Gastrocnemius medialis (tissue), 4 donors: ENCODE data around the gene PSAPL1. TPM values are rescaled to one million over a fixed set of nuclear protein-coding genes. Genes with fewer than 3 reads are reported as not detected.

Source experiments
- ATAC-seq, 2 donors: fragments of 150-250 bp; one replicate each; pipeline ENCODE4 v1.9.1; 2016
- DNase-seq, 2 donors: peaks; one replicate each; pipeline ENCODE4 v3.0.0-alpha.2; 2019
- H3K27ac ChIP-seq, 4 donors: fragments of 200-600 bp; sonication (generic); 1 replicate in 1 of 4; 2 replicates in 3 of 4; pipeline ENCODE4 v1.5.1; 2016 to 2018; ENCODE audit warnings: mild to moderate bottlenecking in 2 of 4, moderate library complexity in 1 of 4
- H3K27me3 ChIP-seq, 3 donors: fragments of 200-600 bp; sonication (generic) in 2 of 3; 1 replicate in 1 of 3; 2 replicates in 2 of 3; pipeline versions ENCODE4 v1.5.1 to v1.6.0; 2016 to 2019; ENCODE audit warnings: mild to moderate bottlenecking in 1 of 3, moderate library complexity in 1 of 3
- H3K36me3 ChIP-seq, 2 donors: fragments of 200-600 bp; sonication (generic) in 1 of 2; one replicate each; pipeline ENCODE4 v1.5.1; 2017 to 2018
- H3K4me1 ChIP-seq, 2 donors: fragments of 200-600 bp; sonication (generic) in 1 of 2; one replicate each; pipeline ENCODE4 v1.5.1; 2016 to 2017; ENCODE audit warnings: mild to moderate bottlenecking in 2 of 2
- H3K4me3 ChIP-seq, 4 donors: fragments of 200-600 bp; sonication (generic) in 3 of 4; 1 replicate in 1 of 4; 2 replicates in 3 of 4; pipeline ENCODE4 v1.5.1; 2016 to 2019; ENCODE audit warnings: mild to moderate bottlenecking in 2 of 4
- H3K9me3 ChIP-seq, 3 donors: fragments of 200-600 bp; sonication (generic) in 2 of 3; 1 replicate in 1 of 3; 2 replicates in 2 of 3; pipeline ENCODE4 v1.5.1; 2016 to 2019
- POLR2A ChIP-seq, 2 donors: fragments of 450-650 bp; IDR thresholded peaks; one replicate each; pipeline ENCODE4 v1.6.1; 2017; ENCODE audit warnings: antibody characterized with exemption in 2 of 2, mild to moderate bottlenecking in 2 of 2, moderate library complexity in 2 of 2
- in situ Hi-C, 4 donors: fragments of 200-750 bp; cut with MboI; loops; one replicate each; pipeline versions ENCODE4 v1.15.0 to v1.8.0; 2017; ENCODE audit warnings: low sequenced_read_pairs in 4 of 4
- intact Hi-C: fragments of 100-400 bp; cut with DNase I; formaldehyde crosslinking; loops from one replicate; pipeline ENCODE4 v1.15.1; 2023; ENCODE audit warnings: low total_unique reads
- total RNA-seq, 4 donors: library from RNA; depleted of rRNA; stranded (reverse); fragments of >200 nt; gene quantifications; one replicate each; pipeline versions ENCODE4 v1.1.0 to v1.2.3, GENCODE V29; 2016
- TF ChIP-seq, protein P1 (sequence below), 5 experiments: fragments of 450-650 bp in 3 of 5; fragments of 200-600 bp in 2 of 5; sonication (generic) in 2 of 5; IDR thresholded peaks in 4 of 5; conservative IDR thresholded peaks in 1 of 5; 1 replicate in 4 of 5; 2 replicates in 1 of 5; pipeline ENCODE4 v1.5.1; 2016 to 2019; ENCODE audit warnings: antibody characterized with exemption in 5 of 5, mild to moderate bottlenecking in 3 of 5, moderate library complexity in 3 of 5

Gene PSAPL1
- total RNA-seq, 4 donors from 2014 or later, result not detected

DNA sequence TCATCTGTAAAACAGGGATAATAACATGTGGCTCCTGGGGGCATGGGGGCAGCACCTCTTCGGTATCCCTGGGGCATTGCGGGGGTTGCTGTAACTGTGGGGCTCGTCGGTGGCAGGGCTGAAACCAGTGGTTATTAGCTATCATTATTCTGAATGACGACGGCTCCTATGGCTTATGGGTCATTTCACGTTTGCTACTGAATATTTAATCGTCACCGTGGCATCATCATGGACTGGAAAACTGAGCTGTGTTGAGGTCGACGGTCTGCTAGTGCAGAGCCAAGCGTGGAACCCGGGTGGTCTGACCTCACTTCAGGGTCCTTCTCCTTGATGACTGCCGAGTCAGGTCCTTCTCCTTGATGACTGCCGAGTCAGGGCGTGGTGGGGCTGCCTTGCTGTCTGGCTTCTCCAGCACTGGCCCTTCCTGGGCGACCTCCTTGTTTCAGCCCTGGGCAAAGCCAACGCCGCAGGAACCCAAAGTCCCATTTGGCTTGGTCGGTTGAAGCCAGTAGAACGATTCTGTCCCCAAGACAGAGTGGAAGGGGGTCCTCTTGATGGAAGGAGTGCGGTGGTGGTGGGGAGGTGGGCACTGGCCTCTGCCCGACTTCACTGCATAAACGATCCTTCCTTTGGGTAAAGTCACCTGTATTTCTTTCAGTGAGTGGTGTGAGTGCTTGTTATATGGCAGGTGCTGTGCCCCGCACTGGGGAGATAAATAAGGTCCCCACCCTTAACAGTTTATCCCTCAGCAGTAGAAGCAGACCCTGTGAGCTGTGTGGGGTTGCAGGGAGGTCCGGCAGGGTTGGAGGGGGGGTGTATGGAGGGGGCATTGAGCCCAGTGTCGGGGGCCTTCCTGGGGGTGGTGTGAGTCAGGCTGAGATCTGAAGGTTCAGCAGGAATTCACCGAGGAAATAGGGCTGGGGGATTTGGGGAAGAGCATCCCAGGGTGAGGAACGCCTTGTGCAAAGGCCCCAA lies 40.8 kb downstream of the PSAPL1 start:
- DNase-seq, result no peak
- Histone ChIP-seq H3K36me3 (no peaks in the 10 kb centered on the region), H3K4me1 (no peaks in the 10 kb centered on the region), H3K4me3 (no peak overlapping the region), H3K27ac (no peak overlapping the region), H3K9me3 (no peaks in the 10 kb centered on the region), H3K27me3 (peaks cover 11 to 22% (median 20%) of the 10 kb centered on the region in 3 donors)
- in situ Hi-C loops (no loop called here), intact Hi-C loops (no loop called here)
- no peak for TF ChIP-seq POLR2A (IDR thresholded peaks at IDR 0.05)
- TF ChIP-seq, protein P1, sequence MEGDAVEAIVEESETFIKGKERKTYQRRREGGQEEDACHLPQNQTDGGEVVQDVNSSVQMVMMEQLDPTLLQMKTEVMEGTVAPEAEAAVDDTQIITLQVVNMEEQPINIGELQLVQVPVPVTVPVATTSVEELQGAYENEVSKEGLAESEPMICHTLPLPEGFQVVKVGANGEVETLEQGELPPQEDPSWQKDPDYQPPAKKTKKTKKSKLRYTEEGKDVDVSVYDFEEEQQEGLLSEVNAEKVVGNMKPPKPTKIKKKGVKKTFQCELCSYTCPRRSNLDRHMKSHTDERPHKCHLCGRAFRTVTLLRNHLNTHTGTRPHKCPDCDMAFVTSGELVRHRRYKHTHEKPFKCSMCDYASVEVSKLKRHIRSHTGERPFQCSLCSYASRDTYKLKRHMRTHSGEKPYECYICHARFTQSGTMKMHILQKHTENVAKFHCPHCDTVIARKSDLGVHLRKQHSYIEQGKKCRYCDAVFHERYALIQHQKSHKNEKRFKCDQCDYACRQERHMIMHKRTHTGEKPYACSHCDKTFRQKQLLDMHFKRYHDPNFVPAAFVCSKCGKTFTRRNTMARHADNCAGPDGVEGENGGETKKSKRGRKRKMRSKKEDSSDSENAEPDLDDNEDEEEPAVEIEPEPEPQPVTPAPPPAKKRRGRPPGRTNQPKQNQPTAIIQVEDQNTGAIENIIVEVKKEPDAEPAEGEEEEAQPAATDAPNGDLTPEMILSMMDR (IDR thresholded peaks at IDR 0.05 in 4 of 5, conservative IDR thresholded peaks at IDR 0.05 in 1 of 5), result no peak
- no peak for ATAC-seq

DNA sequence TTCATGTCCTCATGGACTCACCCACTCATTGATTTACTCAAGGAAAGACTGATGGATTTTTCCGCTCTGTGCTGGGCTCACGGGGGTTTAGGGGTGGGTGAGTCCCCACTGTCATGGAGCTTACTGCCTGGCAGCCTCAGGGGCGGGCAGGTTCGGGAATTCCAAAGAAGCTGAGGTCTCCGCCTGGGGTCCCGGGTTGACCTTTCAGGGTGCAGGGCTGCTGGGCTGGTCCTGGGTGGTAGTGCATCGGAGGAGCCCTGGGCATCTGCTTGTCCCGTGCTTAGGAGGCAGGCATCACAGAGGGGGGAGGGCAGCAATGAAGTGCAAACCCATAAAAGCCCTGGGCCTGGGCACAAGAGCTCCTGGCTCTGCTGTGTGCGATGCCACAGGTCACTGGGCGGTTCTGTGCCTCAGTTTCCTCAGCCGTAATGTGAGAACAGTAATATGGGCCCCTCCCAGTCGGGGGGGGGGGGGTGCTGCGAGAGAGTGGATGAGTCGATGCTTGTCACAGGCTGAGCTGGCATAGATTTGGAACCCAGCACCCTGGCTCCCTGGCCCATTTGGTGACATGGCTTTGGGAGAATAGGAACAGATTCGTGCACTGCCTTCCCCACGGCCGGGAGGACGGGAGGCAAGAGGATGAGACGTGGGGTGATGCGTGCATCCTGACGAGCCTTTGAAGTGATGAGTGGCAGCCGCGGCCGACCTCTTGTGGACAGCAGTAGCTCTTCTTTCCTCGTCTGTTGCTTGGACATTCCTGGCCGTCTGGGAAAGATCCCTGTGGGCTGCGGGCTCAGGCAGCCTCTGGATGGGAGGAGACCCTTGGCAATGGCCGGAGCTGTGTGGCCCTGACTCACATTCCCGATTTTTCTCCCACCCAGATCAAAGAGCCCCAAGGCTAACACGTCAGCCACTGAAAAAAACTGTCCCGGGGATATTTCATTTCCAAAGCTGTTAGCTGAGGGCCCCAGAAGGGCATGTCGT lies 42.0 kb downstream of the PSAPL1 start:
- ATAC-seq (no peak), DNase-seq (no peak)
- Histone ChIP-seq H3K36me3 (no peaks in the 10 kb centered on the region), H3K9me3 (no peaks in the 10 kb centered on the region), H3K27me3 (peaks cover 11 to 17% (median 17%) of the 10 kb centered on the region in 3 donors), H3K4me3 (no peak overlapping the region), H3K27ac (no peak overlapping the region), H3K4me1 (no peaks in the 10 kb centered on the region)
- TF ChIP-seq, protein P1 (IDR thresholded peaks at IDR 0.05 in 4 of 5, conservative IDR thresholded peaks at IDR 0.05 in 1 of 5), result no peak
- TF ChIP-seq POLR2A (IDR thresholded peaks at IDR 0.05), result no peak
- intact Hi-C loops, result no loop called here
- in situ Hi-C loops, result no loop called here

DNA sequence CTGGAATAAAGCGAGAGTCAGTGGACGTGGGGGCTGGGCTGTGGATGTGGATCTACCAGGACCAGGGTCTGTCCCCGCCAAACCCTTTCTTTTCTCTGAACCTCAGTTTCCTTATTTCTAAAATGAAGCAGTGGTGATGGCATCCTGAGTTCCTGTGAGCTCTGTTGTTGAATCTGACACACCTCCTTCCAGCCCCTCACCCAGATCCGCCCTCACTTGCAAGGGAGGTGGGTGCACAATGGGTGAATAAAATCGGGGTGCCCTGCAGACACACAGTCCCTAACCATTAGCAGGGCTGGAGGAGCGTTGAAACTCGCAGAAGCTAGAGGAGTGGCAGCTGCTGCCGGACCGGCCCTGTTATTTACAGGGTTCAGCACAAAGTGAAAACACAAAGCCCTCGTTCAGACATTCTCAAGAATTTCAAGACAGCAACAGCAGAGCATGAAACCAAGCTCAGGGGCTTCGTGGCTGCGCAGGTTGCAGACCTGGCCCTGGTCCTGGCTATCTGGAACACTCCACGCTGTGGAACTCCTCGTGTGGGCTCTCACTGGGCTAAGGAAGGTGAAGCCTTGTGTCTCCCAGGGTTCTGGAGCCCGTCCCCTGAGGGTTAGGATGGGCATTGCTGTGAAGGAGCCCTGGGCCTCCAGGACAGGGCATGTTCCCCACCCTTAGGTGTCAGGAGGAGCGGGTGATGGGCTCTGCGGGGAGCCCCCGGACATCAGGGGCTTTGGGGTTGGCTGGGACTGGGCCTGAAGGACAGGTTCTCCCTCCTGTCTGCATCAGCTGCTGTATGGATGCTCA lies 42.9 kb downstream of the PSAPL1 start:
- DNase-seq, result no peak
- Histone ChIP-seq H3K4me1 (no peaks in the 10 kb centered on the region), H3K27me3 (peaks cover 9 to 12% (median 11%) of the 10 kb centered on the region in 3 donors)

More for the DNA sequence above, 42.9 kb downstream of the PSAPL1 start:
- ATAC-seq, result no peak
- in situ Hi-C loops, result no loop called here
- H3K4me3 ChIP-seq, result no peak overlapping the region
- H3K27ac ChIP-seq, result no peak overlapping the region
- no peaks in the 10 kb centered on the region for H3K9me3 ChIP-seq
- H3K36me3 ChIP-seq, result no peaks in the 10 kb centered on the region
- TF ChIP-seq, protein P1 (IDR thresholded peaks at IDR 0.05 in 4 of 5, conservative IDR thresholded peaks at IDR 0.05 in 1 of 5), result no peak
- TF ChIP-seq POLR2A (IDR thresholded peaks at IDR 0.05), result no peak
- intact Hi-C loops, result no loop called here
